GM23248 (cell line): ENCODE data around the gene MAP4K2.

Source experiments
- EZH2 ChIP-seq: fragments of 200-600 bp; sonication (generic); IDR thresholded peaks from 2 replicates; pipeline ENCODE4 v1.6.1; 2018; ENCODE audit warnings: antibody characterized with exemption, mild to moderate bottlenecking; ENCODE audit not compliant: insufficient read depth, poor library complexity, severe bottlenecking
- EZH2phosphoT487 ChIP-seq: fragments of 200-600 bp; sonication (generic); IDR thresholded peaks from 2 replicates; pipeline ENCODE4 v1.6.1; 2018; ENCODE audit warnings: antibody characterized with exemption, moderate library complexity, mild to moderate bottlenecking, low read depth; ENCODE audit not compliant: insufficient read depth

GRCh38 chr11:64757549-64758329 is 45.3 kb downstream of the MAP4K2 start:
- no peak for TF ChIP-seq EZH2phosphoT487
- TF ChIP-seq EZH2: no peak
